HL-60 (cell line): ENCODE measurements around the gene CACNG6.

Experiments
- CTCF ChIP-seq: IDR thresholded peaks from one replicate; pipeline ENCODE4 v1.5.1; 2011; ENCODE audit warnings: low read length, control low read depth, inconsistent platforms; ENCODE audit not compliant: insufficient read depth
- GABPA ChIP-seq: IDR thresholded peaks from 2 replicates; pipeline ENCODE4 v1.6.1; 2012; ENCODE audit warnings: low read depth
- POLR2AphosphoS5 ChIP-seq: IDR thresholded peaks from 2 replicates; pipeline ENCODE4 v1.6.1; 2012; ENCODE audit warnings: low read depth
- REST ChIP-seq: IDR thresholded peaks from 2 replicates; pipeline ENCODE4 v1.6.1; 2012; ENCODE audit warnings: low read depth; ENCODE audit not compliant: insufficient replicate concordance
- SPI1 ChIP-seq: IDR thresholded peaks from 2 replicates; pipeline ENCODE4 v1.6.1; 2012; ENCODE audit warnings: low read depth, mild to moderate bottlenecking, borderline replicate concordance

GRCh38 chr19:53991224-53992113 is at the start of gene CACNG6:
- no peak for TF ChIP-seq POLR2AphosphoS5
- TF ChIP-seq CTCF: no peak
- TF ChIP-seq GABPA: no peak
- no peak for TF ChIP-seq REST
- no peak for TF ChIP-seq SPI1
